K562 (cell line): ENCODE measurements around the gene EEF2K. TPM values are rescaled to one million over a fixed set of nuclear protein-coding genes. Genes with fewer than 3 reads are reported as not detected.

Experiments
- ATAC-seq: fragments of 200-7000 bp; cut with Tn5 transposase; 3 replicates; pipeline ENCODE4 v1.9.1; 2020; ENCODE audit warnings: moderate library complexity
- BruUV-seq: library from RNA; stranded (reverse); fragments of 400-500 nt; replicated peaks from 2 replicates; lab custom pipeline; 2021; lab: Mats Ljungman, UMichigan
- CTCF ChIA-PET: fragments of 300-600 bp; formaldehyde crosslinking; extraction: SDS; loops from one replicate; lab custom pipeline; 2021; ENCODE audit warnings: low intra/inter-chr PET ratio; lab: Yijun Ruan, JAX
- POLR2A ChIA-PET: fragments of 300-600, 350-650 bp; sonication (Branson Sonifier 250); formaldehyde crosslinking; extraction: SDS; loops from one replicate; lab custom pipeline; 2021; ENCODE audit warnings: antibody characterized with exemption, inconsistent platforms; lab: Yijun Ruan, JAX
- DNase-seq, 4 experiments: peaks; one replicate each; pipeline versions ENCODE4 v3.0.0 to v3.0.0-alpha.2; 2011 to 2018; ENCODE audit warnings: low spot score in 3 of 4, mixed read lengths in 3 of 4; ENCODE audit errors: extremely low read depth in 1 of 4
- FAIRE-seq: peaks from 2 replicates; lab custom pipeline; 2011; peaks lifted over from hg19 to GRCh38; lab: Jason Lieb, UNC
- H2AFZ ChIP-seq: 2 replicates; pipeline ENCODE4 v1.6.0; 2011; ENCODE audit warnings: low read depth, low read length, control low read depth, inconsistent platforms
- H3K27ac ChIP-seq: fragments of 200-600 bp; 3 replicates; pipeline ENCODE4 v1.8.0; 2011; ENCODE audit warnings: low read depth, mild to moderate bottlenecking, control low read depth, inconsistent platforms, low read length, moderate library complexity, mixed read lengths; ENCODE audit errors: extremely low read depth
- H3K27me3 ChIP-seq, 2 experiments: fragments of 300-600 bp in 1 of 2; 2 replicates in 1 of 2; 3 replicates in 1 of 2; pipeline versions ENCODE4 v1.6.0 to v1.8.0; 2011; ENCODE audit warnings: inconsistent platforms in 2 of 2, low read length in 2 of 2, mild to moderate bottlenecking in 1 of 2, mixed read lengths in 1 of 2, moderate library complexity in 1 of 2; ENCODE audit not compliant: control insufficient read depth in 2 of 2, insufficient read depth in 2 of 2
- H3K36me3 ChIP-seq: fragments of 300-600 bp; 3 replicates; pipeline ENCODE4 v1.8.0; 2011; ENCODE audit warnings: mild to moderate bottlenecking, low read length, inconsistent platforms; ENCODE audit not compliant: control insufficient read depth, insufficient read depth
- H3K4me1 ChIP-seq, 2 experiments: fragments of 200-600 bp in 1 of 2; replicated peaks in 1 of 2; 2 replicates in 1 of 2; 3 replicates in 1 of 2; pipeline versions ENCODE4 v1.5.1 to v1.8.0; 2011; ENCODE audit warnings: inconsistent platforms in 2 of 2, low read length in 2 of 2, mild to moderate bottlenecking in 1 of 2, mixed read lengths in 1 of 2, moderate library complexity in 1 of 2; ENCODE audit not compliant: control insufficient read depth in 2 of 2, insufficient read depth in 2 of 2
- H3K4me2 ChIP-seq: 2 replicates; pipeline ENCODE4 v1.6.1; 2011; ENCODE audit warnings: low read length, control low read depth, inconsistent platforms, mixed read lengths; ENCODE audit not compliant: insufficient read depth
- H3K4me3 ChIP-seq: fragments of 200-600 bp; sonication (generic), shearing (Covaris generic); 2 replicates; pipeline ENCODE4 v1.5.1; 2016; ENCODE audit warnings: control low read depth, inconsistent platforms
- H3K79me2 ChIP-seq: fragments of 200-600 bp; 3 replicates; pipeline ENCODE4 v1.8.0; 2011; ENCODE audit warnings: low read length, inconsistent platforms; ENCODE audit not compliant: control insufficient read depth, insufficient read depth
- H3K9ac ChIP-seq, 2 experiments: 2 replicates each; pipeline versions ENCODE4 v1.6.0 to v1.6.1; 2011; ENCODE audit warnings: low read depth in 2 of 2, low read length in 2 of 2, control low read depth in 1 of 2, inconsistent platforms in 1 of 2, mild to moderate bottlenecking in 1 of 2, mixed read lengths in 1 of 2; ENCODE audit not compliant: insufficient read depth in 1 of 2
- H3K9me1 ChIP-seq: one replicate; pipeline ENCODE4 v1.6.0; 2011; ENCODE audit warnings: inconsistent platforms, mild to moderate bottlenecking, low read length, moderate library complexity; ENCODE audit not compliant: control insufficient read depth, insufficient read depth
- H3K9me3 ChIP-seq: replicated peaks from 2 replicates; pipeline ENCODE4 v1.5.1; 2011; ENCODE audit warnings: low read depth, low read length, inconsistent platforms; ENCODE audit not compliant: control insufficient read depth, insufficient read depth
- H4K20me1 ChIP-seq: replicated peaks from 2 replicates; pipeline ENCODE4 v1.6.1; 2011; ENCODE audit warnings: low read length, inconsistent platforms, mixed read lengths; ENCODE audit not compliant: control insufficient read depth, insufficient read depth
- BRCA1 ChIP-seq, 2 experiments: fragments of 450-650 bp in 1 of 2; sonication (generic) in 1 of 2; formaldehyde crosslinking in 1 of 2; IDR thresholded peaks; 2 replicates each; pipeline versions ENCODE4 v1.5.0 to v1.6.1; 2017 to 2020; ENCODE audit warnings: mild to moderate bottlenecking in 1 of 2, missing genetic modification reagents in 1 of 2
- GTF2A2 ChIP-seq: IDR thresholded peaks from 2 replicates; pipeline ENCODE4 v1.6.1; 2016; ENCODE audit warnings: mild to moderate bottlenecking, missing genetic modification characterization, missing compliant biosample characterization
- HDAC2 ChIP-seq: fragments of 450-650 bp; IDR thresholded peaks from 2 replicates; pipeline ENCODE4 v1.6.1; 2016; ENCODE audit warnings: mild to moderate bottlenecking
- NCOA4 ChIP-seq: fragments of 450-650 bp; IDR thresholded peaks from 2 replicates; pipeline ENCODE4 v1.6.1; 2018; ENCODE audit warnings: mild to moderate bottlenecking; ENCODE audit not compliant: partially characterized antibody
- WGBS: fragments of 100-300 bp; shearing (Covaris generic); methylation state at CpG from one replicate; pipeline ENCODE4 v1.1.6; 2016; ENCODE audit warnings: low coverage, mixed read lengths; ENCODE audit not compliant: insufficient coverage; ENCODE audit errors: missing lambda C conversion rate; 5-methylcytosine and 5-hydroxymethylcytosine counted together
- in situ Hi-C: fragments of 300-500 bp; cut with MboI; formaldehyde crosslinking; loops from 4 replicates; pipeline ENCODE4 v1.15.0; 2018; ENCODE audit warnings: inconsistent platforms, mixed read lengths
- intact Hi-C: fragments of 100-400 bp; cut with micrococcal nuclease; formaldehyde crosslinking; loops from 2 replicates; pipeline ENCODE4 v1.14.2; 2022
- polyA plus RNA-seq, 8 experiments: library from polyadenylated mRNA; depleted of rRNA in 4 of 8; stranded (reverse) in 5 of 8; unstranded in 3 of 8; fragments of >200 nt; fragmentation: Nextera tagmentation in 2 of 8; fragmentation: Illumina TruSeq in 1 of 8; extraction: Ambion mirVana in 2 of 8; extraction: Trizol in 1 of 8; gene quantifications; 2 replicates each; pipeline versions ENCODE4 v1.2.1 to v1.2.3, GENCODE V29; 2011 to 2014; ENCODE audit warnings: inconsistent platforms in 1 of 8, missing spikeins in 1 of 8
- total RNA-seq, 7 experiments: library from RNA; depleted of rRNA in 6 of 7; stranded (reverse); fragments of >200 nt in 6 of 7; fragmentation: Illumina TruSeq in 2 of 7; extraction: Trizol in 2 of 7; gene quantifications; 2 replicates each; pipeline versions ENCODE4 v1.2.1 to v1.2.3, GENCODE V29; 2011 to 2021; ENCODE audit warnings: low replicate concordance in 1 of 7
- TF ChIP-seq, protein P1 (sequence below): fragments of 200-400 bp; formaldehyde crosslinking; IDR thresholded peaks from 2 replicates; pipeline ENCODE4 v1.6.1; 2017; ENCODE audit warnings: mild to moderate bottlenecking, low read depth, low read length, moderate library complexity
- TF ChIP-seq, protein P2 (sequence below): fragments of 250-450 bp; sonication (Bioruptor Pico); IDR thresholded peaks from 2 replicates; pipeline ENCODE4 v1.8.0; 2022; ENCODE audit warnings: moderate library complexity, mild to moderate bottlenecking, inconsistent platforms
- TF ChIP-seq, protein P3 (sequence below): fragments of 450-650 bp; formaldehyde crosslinking; IDR thresholded peaks from 2 replicates; pipeline ENCODE4 v1.4.0; 2022; ENCODE audit warnings: missing genetic modification characterization

The EEF2K gene
- total and polyA plus RNA-seq, 9 of the 15 experiments (the other 6 are each of a cell fraction or from before 2014, with no cell fraction given): 3.0 to 35.2 (median 12.2) TPM

DNA sequence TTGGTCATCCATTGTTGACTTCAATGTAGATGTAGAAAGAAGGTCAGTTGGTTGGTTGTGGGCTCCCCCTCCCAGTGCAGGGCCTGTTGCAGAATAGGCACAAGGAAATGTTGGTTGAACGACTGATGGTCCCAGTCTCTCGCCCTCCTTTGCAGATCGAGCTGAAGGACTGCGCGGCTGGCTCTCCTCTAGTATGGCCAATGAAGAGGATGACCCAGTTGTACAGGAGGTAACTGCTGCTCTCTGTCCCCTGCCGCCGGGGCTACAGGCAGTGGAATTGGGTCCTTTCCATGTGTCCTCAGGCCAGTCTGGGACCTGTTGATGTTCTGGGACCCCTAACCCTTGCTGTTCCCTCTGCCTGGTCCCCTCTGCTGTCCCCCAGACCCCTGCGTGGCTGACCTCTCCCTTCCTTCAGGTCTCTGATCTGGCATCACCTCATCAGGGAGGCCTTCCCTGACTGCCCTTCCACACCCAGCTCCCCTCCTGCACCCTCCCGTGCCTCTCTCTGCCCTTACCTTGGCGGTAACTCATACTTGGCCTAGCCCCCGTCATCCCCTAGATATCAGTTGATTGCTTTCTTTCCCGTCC, 96.8 kb downstream of the EEF2K start:
- WGBS: 92% methylated on average over 10 of the region's 12 CpGs
- H3K9ac ChIP-seq: 0 out of 4 replicates have a peak overlapping the region, but pooled peaks of 1 of the 2 experiments have one; percentile 70
- H3K36me3 ChIP-seq: peaks cover 90% of the 10 kb centered on the region
- H3K9me1 ChIP-seq: peaks cover 4% of the 10 kb centered on the region
- CTCF ChIA-PET: no interaction called here
- H3K9me3 ChIP-seq: no peaks in the 10 kb centered on the region
- peaks cover 47% of the 10 kb centered on the region for H4K20me1 ChIP-seq
- peaks cover 71% of the 10 kb centered on the region for H3K79me2 ChIP-seq
- DNase-seq: no peak
- no peak overlapping the region for H3K4me3 ChIP-seq
- intact Hi-C loops: no loop called here
- no peak for TF ChIP-seq BRCA1 (IDR thresholded peaks at IDR 0.05)
- TF ChIP-seq BRCA1 (CRISPR knock-in tag; IDR thresholded peaks at IDR 0.05): no peak
- TF ChIP-seq, protein P1, sequence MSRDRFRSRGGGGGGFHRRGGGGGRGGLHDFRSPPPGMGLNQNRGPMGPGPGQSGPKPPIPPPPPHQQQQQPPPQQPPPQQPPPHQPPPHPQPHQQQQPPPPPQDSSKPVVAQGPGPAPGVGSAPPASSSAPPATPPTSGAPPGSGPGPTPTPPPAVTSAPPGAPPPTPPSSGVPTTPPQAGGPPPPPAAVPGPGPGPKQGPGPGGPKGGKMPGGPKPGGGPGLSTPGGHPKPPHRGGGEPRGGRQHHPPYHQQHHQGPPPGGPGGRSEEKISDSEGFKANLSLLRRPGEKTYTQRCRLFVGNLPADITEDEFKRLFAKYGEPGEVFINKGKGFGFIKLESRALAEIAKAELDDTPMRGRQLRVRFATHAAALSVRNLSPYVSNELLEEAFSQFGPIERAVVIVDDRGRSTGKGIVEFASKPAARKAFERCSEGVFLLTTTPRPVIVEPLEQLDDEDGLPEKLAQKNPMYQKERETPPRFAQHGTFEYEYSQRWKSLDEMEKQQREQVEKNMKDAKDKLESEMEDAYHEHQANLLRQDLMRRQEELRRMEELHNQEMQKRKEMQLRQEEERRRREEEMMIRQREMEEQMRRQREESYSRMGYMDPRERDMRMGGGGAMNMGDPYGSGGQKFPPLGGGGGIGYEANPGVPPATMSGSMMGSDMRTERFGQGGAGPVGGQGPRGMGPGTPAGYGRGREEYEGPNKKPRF: no peak
- no peak for TF ChIP-seq HDAC2
- TF ChIP-seq, protein P2, sequence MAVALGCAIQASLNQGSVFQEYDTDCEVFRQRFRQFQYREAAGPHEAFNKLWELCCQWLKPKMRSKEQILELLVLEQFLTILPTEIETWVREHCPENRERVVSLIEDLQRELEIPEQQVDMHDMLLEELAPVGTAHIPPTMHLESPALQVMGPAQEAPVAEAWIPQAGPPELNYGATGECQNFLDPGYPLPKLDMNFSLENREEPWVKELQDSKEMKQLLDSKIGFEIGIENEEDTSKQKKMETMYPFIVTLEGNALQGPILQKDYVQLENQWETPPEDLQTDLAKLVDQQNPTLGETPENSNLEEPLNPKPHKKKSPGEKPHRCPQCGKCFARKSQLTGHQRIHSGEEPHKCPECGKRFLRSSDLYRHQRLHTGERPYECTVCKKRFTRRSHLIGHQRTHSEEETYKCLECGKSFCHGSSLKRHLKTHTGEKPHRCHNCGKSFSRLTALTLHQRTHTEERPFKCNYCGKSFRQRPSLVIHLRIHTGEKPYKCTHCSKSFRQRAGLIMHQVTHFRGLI: no peak
- TF ChIP-seq, protein P3, sequence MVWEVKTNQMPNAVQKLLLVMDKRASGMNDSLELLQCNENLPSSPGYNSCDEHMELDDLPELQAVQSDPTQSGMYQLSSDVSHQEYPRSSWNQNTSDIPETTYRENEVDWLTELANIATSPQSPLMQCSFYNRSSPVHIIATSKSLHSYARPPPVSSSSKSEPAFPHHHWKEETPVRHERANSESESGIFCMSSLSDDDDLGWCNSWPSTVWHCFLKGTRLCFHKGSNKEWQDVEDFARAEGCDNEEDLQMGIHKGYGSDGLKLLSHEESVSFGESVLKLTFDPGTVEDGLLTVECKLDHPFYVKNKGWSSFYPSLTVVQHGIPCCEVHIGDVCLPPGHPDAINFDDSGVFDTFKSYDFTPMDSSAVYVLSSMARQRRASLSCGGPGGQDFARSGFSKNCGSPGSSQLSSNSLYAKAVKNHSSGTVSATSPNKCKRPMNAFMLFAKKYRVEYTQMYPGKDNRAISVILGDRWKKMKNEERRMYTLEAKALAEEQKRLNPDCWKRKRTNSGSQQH (CRISPR knock-in tag): no peak
- no peak for TF ChIP-seq NCOA4
- no peak for TF ChIP-seq GTF2A2 (tag)
- H3K27me3 ChIP-seq: no peaks in the 10 kb centered on the region
- BruUV-seq: no TSS peak
- no peak overlapping the region for H3K27ac ChIP-seq
- no peak overlapping the region for H2AFZ ChIP-seq
- in situ Hi-C loops: no loop called here
- POLR2A ChIA-PET: interaction anchor here (0.5 kb wide), 1 partner anchor 25 kb away, joined by 3 read pairs; no protein-coding TSS in a partner anchor
- no peak for ATAC-seq
- H3K4me1 ChIP-seq: peaks cover 9 to 10% of the 10 kb centered on the region in 2 experiments; a peak in 4 of 5 replicates
- no peak for FAIRE-seq
- H3K4me2 ChIP-seq: no peak overlapping the region
